LNCAP (cell line): ENCODE measurements around the gene TTLL5.

Experiments used
- TF ChIP-seq, protein P1 (sequence below): fragments of 450-650 bp; IDR thresholded peaks from 2 replicates; pipeline ENCODE4 v1.5.1; 2017; ENCODE audit warnings: mild to moderate bottlenecking

TTLL5 gene

GRCh38 chr14:75985618-75986438 is 324.8 kb downstream of the TTLL5 start, which contains the start of gene IFT43:
IFT43 (plus strand) TSS chr14:75985763; CDS start chr14:75985787, 24 bp downstream.
- TF ChIP-seq, protein P1, sequence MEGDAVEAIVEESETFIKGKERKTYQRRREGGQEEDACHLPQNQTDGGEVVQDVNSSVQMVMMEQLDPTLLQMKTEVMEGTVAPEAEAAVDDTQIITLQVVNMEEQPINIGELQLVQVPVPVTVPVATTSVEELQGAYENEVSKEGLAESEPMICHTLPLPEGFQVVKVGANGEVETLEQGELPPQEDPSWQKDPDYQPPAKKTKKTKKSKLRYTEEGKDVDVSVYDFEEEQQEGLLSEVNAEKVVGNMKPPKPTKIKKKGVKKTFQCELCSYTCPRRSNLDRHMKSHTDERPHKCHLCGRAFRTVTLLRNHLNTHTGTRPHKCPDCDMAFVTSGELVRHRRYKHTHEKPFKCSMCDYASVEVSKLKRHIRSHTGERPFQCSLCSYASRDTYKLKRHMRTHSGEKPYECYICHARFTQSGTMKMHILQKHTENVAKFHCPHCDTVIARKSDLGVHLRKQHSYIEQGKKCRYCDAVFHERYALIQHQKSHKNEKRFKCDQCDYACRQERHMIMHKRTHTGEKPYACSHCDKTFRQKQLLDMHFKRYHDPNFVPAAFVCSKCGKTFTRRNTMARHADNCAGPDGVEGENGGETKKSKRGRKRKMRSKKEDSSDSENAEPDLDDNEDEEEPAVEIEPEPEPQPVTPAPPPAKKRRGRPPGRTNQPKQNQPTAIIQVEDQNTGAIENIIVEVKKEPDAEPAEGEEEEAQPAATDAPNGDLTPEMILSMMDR, result no peak

GRCh38 chr14:75986439-75986765 is 325.4 kb downstream of the TTLL5 start:
- TF ChIP-seq, protein P1, result no peak

GRCh38 chr14:75987201-75987970 is 326.3 kb downstream of the TTLL5 start:
- TF ChIP-seq, protein P1, result no peak

- TF ChIP-seq, protein P1, result no peak
These were observed 328.1 kb downstream of the TTLL5 start for GRCh38 chr14:75989134-75989533.

DNA sequence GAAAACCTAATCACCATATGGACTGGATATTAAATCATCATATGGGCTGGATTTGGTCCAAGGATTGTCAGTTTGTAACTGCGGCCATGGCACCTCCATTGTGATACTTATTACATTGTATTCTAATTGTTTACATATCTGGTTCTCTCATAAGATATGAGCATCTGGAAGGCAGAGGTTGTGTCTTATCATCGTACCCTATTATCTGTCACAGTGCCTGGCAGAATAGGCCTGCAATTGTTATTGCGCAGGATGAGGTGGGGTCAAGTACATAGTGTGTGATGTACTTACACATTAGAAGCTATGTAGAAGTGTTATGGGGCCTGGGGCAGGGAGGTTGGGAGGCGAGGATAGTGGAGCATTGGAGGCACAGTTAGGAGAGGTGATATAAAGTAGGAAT is 329.3 kb downstream of the TTLL5 start:
- TF ChIP-seq, protein P1, result no peak

DNA sequence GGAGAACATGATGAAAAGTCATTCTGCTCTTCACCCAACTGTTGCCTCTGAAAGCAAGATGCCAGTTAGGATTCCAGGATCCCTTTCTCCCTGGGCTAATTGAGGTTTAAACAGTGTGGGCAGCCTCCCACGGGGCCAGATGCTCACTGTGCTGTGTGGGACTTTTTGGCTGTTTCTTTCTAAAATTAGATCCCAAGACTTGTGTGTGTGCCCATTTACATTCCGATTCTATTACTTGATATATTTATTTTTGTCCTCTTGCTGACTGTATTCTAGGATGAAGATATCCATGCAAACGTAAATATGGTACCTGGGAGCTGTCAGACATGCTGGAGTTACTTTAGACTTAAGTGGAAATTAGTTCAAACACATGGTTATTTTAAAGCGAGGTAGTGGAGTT is 330.7 kb downstream of the TTLL5 start:
- TF ChIP-seq, protein P1, result no peak

- TF ChIP-seq, protein P1, result no peak
These were observed 332.6 kb downstream of the TTLL5 start for GRCh38 chr14:75993567-75994041.
